HEK293T (cell line): Measurements from ENCODE around the gene ERC1.

ENCODE experiments used
- CTCF ChIA-PET: fragments of 350-600 bp; formaldehyde crosslinking; extraction: SDS; loops from one replicate; lab custom pipeline; 2021; ENCODE audit warnings: antibody characterized with exemption, inconsistent platforms; lab: Yijun Ruan, JAX
- POLR2A ChIA-PET: fragments of 350-600 bp; formaldehyde crosslinking; extraction: SDS; loops from one replicate; lab custom pipeline; 2020; ENCODE audit warnings: antibody characterized with exemption, inconsistent platforms; lab: Yijun Ruan, JAX
- DNase-seq: peaks from one replicate; pipeline ENCODE4 v3.0.0; 2012; ENCODE audit warnings: mixed read lengths; ENCODE audit errors: extremely low spot score
- ARNT ChIP-seq: fragments of 450-650 bp; IDR thresholded peaks from 2 replicates; pipeline ENCODE4 v1.6.1; 2017; ENCODE audit warnings: mild to moderate bottlenecking
- BHLHE40 ChIP-seq: fragments of 450-650 bp; IDR thresholded peaks from 2 replicates; pipeline ENCODE4 v1.6.1; 2016; ENCODE audit warnings: mild to moderate bottlenecking, moderate library complexity, borderline replicate concordance
- CTBP1 ChIP-seq: fragments of 450-650 bp; IDR thresholded peaks from 2 replicates; pipeline ENCODE4 v1.6.1; 2016; ENCODE audit warnings: borderline replicate concordance
- ELF4 ChIP-seq: fragments of 450-650 bp; IDR thresholded peaks from 2 replicates; pipeline ENCODE4 v1.6.1; 2017; ENCODE audit warnings: antibody characterized with exemption
- FOXA1 ChIP-seq: fragments of 450-650 bp; IDR thresholded peaks from 2 replicates; pipeline ENCODE4 v1.6.1; 2016; ENCODE audit warnings: mild to moderate bottlenecking
- FOXK2 ChIP-seq: fragments of 450-650 bp; IDR thresholded peaks from 2 replicates; pipeline ENCODE4 v1.6.1; 2016; ENCODE audit warnings: mild to moderate bottlenecking
- FOXM1 ChIP-seq: fragments of 450-650 bp; IDR thresholded peaks from 2 replicates; pipeline ENCODE4 v1.6.1; 2017; ENCODE audit warnings: mild to moderate bottlenecking, borderline replicate concordance
- HDGF ChIP-seq: fragments of 450-650 bp; IDR thresholded peaks from 2 replicates; pipeline ENCODE4 v1.6.1; 2017; ENCODE audit warnings: antibody characterized with exemption, borderline replicate concordance
- L3MBTL2 ChIP-seq: fragments of 450-650 bp; conservative IDR thresholded peaks from 2 replicates; pipeline ENCODE4 v1.6.1; 2016; ENCODE audit warnings: mild to moderate bottlenecking
- LEF1 ChIP-seq: fragments of 450-650 bp; IDR thresholded peaks from 2 replicates; pipeline ENCODE4 v1.6.1; 2017; ENCODE audit warnings: mild to moderate bottlenecking, borderline replicate concordance
- NFRKB ChIP-seq: fragments of 450-650 bp; IDR thresholded peaks from 2 replicates; pipeline ENCODE4 v1.6.1; 2016; ENCODE audit warnings: mild to moderate bottlenecking, moderate library complexity
- SP1 ChIP-seq: fragments of 450-650 bp; IDR thresholded peaks from 2 replicates; pipeline ENCODE4 v1.6.1; 2017
- SUZ12 ChIP-seq: fragments of 450-650 bp; IDR thresholded peaks from 2 replicates; pipeline ENCODE4 v1.6.1; 2016; ENCODE audit warnings: mild to moderate bottlenecking
- TARDBP ChIP-seq: fragments of 450-650 bp; IDR thresholded peaks from 2 replicates; pipeline ENCODE4 v1.6.1; 2016
- ZNF384 ChIP-seq: fragments of 450-650 bp; IDR thresholded peaks from 2 replicates; pipeline ENCODE4 v1.6.1; 2016
- TF ChIP-seq, protein P1 (sequence below): fragments of 450-650 bp; IDR thresholded peaks from 2 replicates; pipeline ENCODE4 v1.6.1; 2016

Gene ERC1

DNA sequence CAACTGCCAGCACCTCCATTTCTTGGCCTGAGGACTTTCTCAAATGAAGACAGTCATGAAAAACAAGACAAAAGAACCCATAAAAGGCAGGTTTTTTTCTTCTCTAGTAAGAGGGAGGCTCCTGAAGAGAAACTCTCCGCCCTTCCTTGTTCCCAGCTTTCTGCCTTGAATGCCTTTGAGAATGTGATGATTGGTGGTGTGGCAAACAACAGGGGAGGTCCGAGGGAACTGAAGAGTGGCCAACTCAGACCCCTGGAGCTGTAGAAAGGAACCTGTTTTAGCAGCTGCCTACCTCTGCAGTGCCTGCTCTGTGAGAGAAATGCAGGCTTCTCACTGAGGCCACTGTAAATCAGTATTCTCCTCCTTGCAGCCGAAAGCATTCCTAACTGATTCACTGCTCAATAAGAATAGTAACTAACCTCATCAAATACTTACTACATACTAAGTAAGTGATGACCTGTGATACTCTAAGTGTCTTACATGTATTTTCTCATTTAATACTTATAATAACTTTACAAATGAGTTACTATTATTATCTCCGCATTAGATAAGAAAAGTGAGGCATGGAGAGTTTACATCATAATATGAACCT lies 16.7 kb upstream of the ERC1 start:
- POLR2A ChIA-PET, result interaction anchor here (2.4 kb wide), 1 partner anchor 17 kb away, joined by 6 read pairs; the partner anchor contains the start of gene ERC1
- CTCF ChIA-PET, result interaction anchor here (0.7 kb wide), 1 partner anchor 349 kb away, joined by 4 read pairs; no protein-coding TSS in a partner anchor
- DNase-seq, result no peak
- TF ChIP-seq, protein P1, sequence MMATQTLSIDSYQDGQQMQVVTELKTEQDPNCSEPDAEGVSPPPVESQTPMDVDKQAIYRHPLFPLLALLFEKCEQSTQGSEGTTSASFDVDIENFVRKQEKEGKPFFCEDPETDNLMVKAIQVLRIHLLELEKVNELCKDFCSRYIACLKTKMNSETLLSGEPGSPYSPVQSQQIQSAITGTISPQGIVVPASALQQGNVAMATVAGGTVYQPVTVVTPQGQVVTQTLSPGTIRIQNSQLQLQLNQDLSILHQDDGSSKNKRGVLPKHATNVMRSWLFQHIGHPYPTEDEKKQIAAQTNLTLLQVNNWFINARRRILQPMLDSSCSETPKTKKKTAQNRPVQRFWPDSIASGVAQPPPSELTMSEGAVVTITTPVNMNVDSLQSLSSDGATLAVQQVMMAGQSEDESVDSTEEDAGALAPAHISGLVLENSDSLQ, result no peak
- TF ChIP-seq LEF1 (no peak), ARNT (no peak), BHLHE40 (no peak), ZNF384 (no peak), SUZ12 (no peak), ELF4 (no peak), SP1 (no peak), FOXK2 (no peak), FOXA1 (no peak), FOXM1 (no peak), NFRKB (no peak), TARDBP (no peak), HDGF (no peak), L3MBTL2 (no peak), CTBP1 (no peak)

DNA sequence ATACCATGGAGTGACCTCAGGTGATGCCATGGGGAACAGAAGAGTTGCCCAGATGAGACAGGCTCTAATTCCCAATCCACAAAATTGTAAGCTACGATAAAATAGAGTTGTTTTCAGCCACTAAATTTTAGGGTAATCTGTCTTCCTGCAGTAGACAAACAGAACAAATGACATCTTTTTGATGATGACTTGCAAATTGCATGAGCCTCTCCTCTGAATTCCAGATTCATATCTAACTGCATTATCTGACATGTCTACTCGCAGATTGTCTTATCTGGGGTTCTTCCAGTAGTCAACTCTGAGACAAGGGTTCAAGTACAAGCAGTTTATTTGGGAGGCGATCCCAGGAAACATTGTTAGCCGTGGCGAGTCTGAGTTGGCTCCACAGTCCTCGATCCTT lies 14.4 kb upstream of the ERC1 start:
- CTCF ChIA-PET, result interaction anchor here (0.6 kb wide), 1 partner anchor 273 kb away, joined by 3 read pairs; no protein-coding TSS in a partner anchor
- TF ChIP-seq LEF1 (no peak), NFRKB (no peak), SP1 (no peak), ARNT (no peak), SUZ12 (no peak), CTBP1 (no peak), L3MBTL2 (no peak), ELF4 (no peak), ZNF384 (no peak), TARDBP (no peak), FOXK2 (no peak), HDGF (no peak), FOXA1 (no peak), BHLHE40 (no peak)
- TF ChIP-seq, protein P1, result no peak
- POLR2A ChIA-PET, result interaction anchor here (2.4 kb wide), 1 partner anchor 15 kb away, joined by 6 read pairs; the partner anchor contains the start of gene ERC1
- DNase-seq, result no peak

DNA sequence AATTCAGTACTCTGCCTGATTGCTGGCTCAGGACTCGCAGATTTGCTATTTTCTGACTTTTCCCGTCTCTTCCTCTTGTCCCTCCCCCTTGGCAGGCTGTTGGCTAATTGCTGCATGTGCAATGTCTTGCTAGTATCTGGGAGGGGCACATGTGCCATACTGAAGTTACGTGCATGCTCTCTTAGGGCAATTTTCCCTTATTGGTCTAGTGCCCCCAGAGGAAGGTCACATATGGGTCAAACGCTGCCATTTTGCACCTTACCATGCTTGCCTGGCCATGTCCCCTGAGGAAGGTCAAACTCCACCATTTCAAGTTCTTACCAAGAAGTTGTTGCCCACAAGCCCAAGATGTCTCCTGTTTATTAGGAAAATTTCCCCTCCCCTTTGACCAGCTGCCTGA lies 13.9 kb upstream of the ERC1 start:
- no peak for DNase-seq
- CTCF ChIA-PET, result no interaction called here
- TF ChIP-seq ZNF384 (no peak), TARDBP (no peak), BHLHE40 (no peak), L3MBTL2 (no peak)
- POLR2A ChIA-PET, result no interaction called here

DNA sequence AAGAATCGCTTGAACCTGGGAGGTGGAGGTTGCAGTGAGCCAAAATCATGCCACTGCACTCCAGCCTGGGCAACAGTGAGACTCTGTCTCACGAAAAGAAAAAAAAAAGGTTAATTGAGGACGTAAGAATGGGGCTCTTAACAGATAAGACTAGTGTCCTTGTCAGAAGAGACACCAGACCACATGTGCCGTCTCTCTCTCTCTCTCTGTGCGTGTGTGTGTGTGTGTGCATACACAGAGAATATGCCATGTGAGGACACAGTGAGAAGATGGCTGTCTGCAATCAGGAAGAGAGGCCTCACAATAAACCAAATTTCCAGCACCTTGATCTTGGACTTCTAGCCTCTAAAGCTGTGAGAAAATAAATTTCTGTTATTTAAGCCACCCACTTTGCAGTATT lies 11.7 kb upstream of the ERC1 start:
- TF ChIP-seq, protein P1, result no peak
- TF ChIP-seq CTBP1 (no peak), BHLHE40 (no peak), HDGF (no peak), FOXK2 (no peak), FOXM1 (no peak), LEF1 (no peak), L3MBTL2 (no peak), ELF4 (no peak), SP1 (no peak), NFRKB (no peak), ZNF384 (no peak), TARDBP (no peak), ARNT (no peak), FOXA1 (no peak), SUZ12 (no peak)
- CTCF ChIA-PET, result no interaction called here
- POLR2A ChIA-PET, result interaction anchor here (1.7 kb wide), 1 partner anchor 12 kb away, joined by 4 read pairs; the partner anchor contains the start of gene ERC1
- DNase-seq, result no peak

DNA sequence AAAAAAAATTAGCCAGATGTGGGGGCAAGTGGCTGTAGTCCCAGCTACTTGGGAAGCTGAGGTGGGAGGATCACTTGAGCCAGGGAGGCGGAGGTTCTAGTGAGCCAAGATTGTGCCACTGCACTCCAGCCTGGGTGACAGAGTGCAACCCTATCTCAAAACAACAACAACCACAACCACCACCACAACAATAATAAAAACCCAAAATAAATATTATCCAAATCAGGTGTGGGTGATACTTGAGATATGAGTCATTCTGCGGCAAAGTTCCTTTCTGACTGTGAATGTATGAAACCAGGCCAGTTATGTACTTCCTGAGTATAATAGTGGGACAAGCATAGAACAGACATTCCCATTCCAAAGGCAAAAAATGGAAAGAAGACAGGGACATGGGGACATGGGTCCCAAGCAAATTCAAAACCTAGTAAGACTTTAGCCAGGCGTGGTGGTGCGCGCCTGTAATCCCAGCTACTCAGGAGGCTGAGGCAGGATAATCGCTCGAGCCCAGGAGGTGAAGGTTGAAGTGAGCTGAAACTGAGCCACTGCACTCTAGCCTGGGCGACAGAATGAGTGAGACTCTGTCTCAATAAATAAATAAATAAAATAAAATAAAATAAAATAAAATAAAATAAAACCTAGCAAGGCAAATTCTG lies 9.7 kb upstream of the ERC1 start:
- DNase-seq, result no peak
- ChIA-PET CTCF (no interaction called here), POLR2A (interaction anchor here (1.4 kb wide), 1 partner anchor 8 kb away, joined by 4 read pairs; no protein-coding TSS in a partner anchor)
- TF ChIP-seq ZNF384, result no peak
- TF ChIP-seq SUZ12, result no peak
- TF ChIP-seq LEF1, result no peak
- no peak for TF ChIP-seq ARNT
- TF ChIP-seq TARDBP, result no peak
- no peak for TF ChIP-seq CTBP1
- no peak for TF ChIP-seq SP1
- TF ChIP-seq L3MBTL2, result no peak
- no peak for TF ChIP-seq ELF4
- TF ChIP-seq FOXK2, result no peak
- TF ChIP-seq FOXA1, result no peak
- TF ChIP-seq NFRKB, result no peak
- no peak for TF ChIP-seq HDGF
- no peak for TF ChIP-seq FOXM1
